Vagina (tissue), 2 donors: ENCODE results near the gene DGKB.

Experiments used
- CTCF ChIP-seq, 3 experiments: fragments of 450-650 bp in 2 of 3; fragments of 200-600 bp in 1 of 3; sonication (generic) in 1 of 3; IDR thresholded peaks; one replicate each; pipeline ENCODE4 v1.5.1; 2017 to 2019; ENCODE audit warnings: antibody characterized with exemption in 3 of 3, mild to moderate bottlenecking in 2 of 3, moderate library complexity in 2 of 3
- POLR2A ChIP-seq, 2 donors: fragments of 450-650 bp; IDR thresholded peaks; one replicate each; pipeline ENCODE4 v1.6.1; 2017; ENCODE audit warnings: antibody characterized with exemption in 2 of 2, mild to moderate bottlenecking in 2 of 2, moderate library complexity in 2 of 2

DNA sequence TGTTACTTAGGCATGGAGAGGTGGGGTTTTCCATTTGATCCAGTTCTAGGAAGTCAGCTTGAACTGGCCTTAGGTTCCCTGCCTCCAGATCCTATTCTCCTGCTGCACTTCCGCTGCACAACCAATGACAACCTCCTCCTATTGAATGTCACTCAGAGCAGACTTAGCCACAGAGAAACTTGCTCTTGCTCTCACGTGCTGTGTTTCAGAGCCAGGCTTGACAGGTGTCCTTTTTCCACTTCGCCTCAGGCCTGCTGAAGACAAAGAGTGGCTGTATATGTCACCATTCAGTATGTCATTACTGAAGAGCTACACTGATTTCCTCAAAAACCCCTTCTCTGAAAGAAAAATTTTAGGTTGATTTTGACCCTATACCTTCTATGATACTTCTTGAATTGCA is 797.7 kb downstream of the DGKB start:
- TF ChIP-seq CTCF (IDR thresholded peaks at IDR 0.05) (no peak), POLR2A (IDR thresholded peaks at IDR 0.05) (no peak)
